ENCODE data around the gene OSBP2.

- TF ChIP-seq CTCF (IDR thresholded peaks at IDR 0.05): no peak
- no peak for TF ChIP-seq POLR2A (IDR thresholded peaks at IDR 0.05)
Observed at GRCh38 chr22:30743257-30744020, 48.8 kb downstream of the OSBP2 start.
